Caco-2 (cell line): ENCODE measurements around the gene YPEL3. TPM values are rescaled to one million over a fixed set of nuclear protein-coding genes. Genes with fewer than 3 reads are reported as not detected.

ENCODE experiments used
- BruUV-seq: library from RNA; stranded (reverse); fragments of 400-500 nt; replicated peaks from 2 replicates; lab custom pipeline; 2021; lab: Mats Ljungman, UMichigan
- CTCF ChIA-PET: fragments of 300-600 bp; sonication (Branson Sonifier 250); formaldehyde crosslinking; loops from one replicate; lab custom pipeline; 2022; ENCODE audit warnings: antibody characterized with exemption; lab: Charles Lee
- POLR2A ChIA-PET: fragments of 300-600 bp; sonication (Branson Sonifier 250); formaldehyde crosslinking; loops from one replicate; lab custom pipeline; 2022; ENCODE audit warnings: antibody characterized with exemption; lab: Charles Lee
- DNase-seq, 2 experiments: peaks; one replicate each; pipeline versions ENCODE4 v3.0.0 to v3.0.0-alpha.2; 2020 to 2022
- H3K27me3 ChIP-seq: replicated peaks from 2 replicates; pipeline ENCODE4 v1.6.0; 2011; ENCODE audit warnings: low read length; ENCODE audit not compliant: control insufficient read depth, insufficient read depth
- H3K36me3 ChIP-seq: 2 replicates; pipeline ENCODE4 v1.5.1; 2011; ENCODE audit warnings: low read length; ENCODE audit not compliant: control insufficient read depth, insufficient read depth
- H3K4me1 ChIP-seq: fragments of 250-450 bp; sonication (Bioruptor Pico); 2 replicates; pipeline ENCODE4 v1.5.1; 2020; ENCODE audit warnings: mild to moderate bottlenecking
- H3K4me3 ChIP-seq: 2 replicates; pipeline ENCODE4 v1.5.1; 2011; ENCODE audit warnings: low read depth, mild to moderate bottlenecking, control low read depth, low read length
- H3K9me3 ChIP-seq: fragments of 250-450 bp; sonication (Bioruptor Pico); 2 replicates; pipeline ENCODE4 v1.5.1; 2020; ENCODE audit warnings: mild to moderate bottlenecking, moderate library complexity
- H3K27ac Mint-ChIP-seq: one replicate; pipeline ENCODE4 v1.8.0; 2022; ENCODE audit warnings: mixed read lengths; ENCODE audit not compliant: unreplicated experiment
- H3K27me3 Mint-ChIP-seq: one replicate; pipeline ENCODE4 v1.8.0; 2022; ENCODE audit warnings: mixed read lengths; ENCODE audit not compliant: insufficient read depth, unreplicated experiment
- H3K36me3 Mint-ChIP-seq: one replicate; pipeline ENCODE4 v1.8.0; 2022; ENCODE audit warnings: mild to moderate bottlenecking, mixed read lengths; ENCODE audit not compliant: insufficient read depth, unreplicated experiment
- H3K4me1 Mint-ChIP-seq: one replicate; pipeline ENCODE4 v1.8.0; 2022; ENCODE audit warnings: low read depth, mixed read lengths; ENCODE audit not compliant: unreplicated experiment
- H3K4me3 Mint-ChIP-seq: one replicate; pipeline ENCODE4 v1.8.0; 2022; ENCODE audit warnings: mild to moderate bottlenecking, moderate library complexity, mixed read lengths; ENCODE audit not compliant: unreplicated experiment
- H3K9me3 Mint-ChIP-seq: one replicate; pipeline ENCODE4 v1.8.0; 2022; ENCODE audit warnings: mixed read lengths; ENCODE audit not compliant: unreplicated experiment
- CTCF ChIP-seq, 2 experiments: fragments of 200-600 bp in 1 of 2; IDR thresholded peaks; 1 replicate in 1 of 2; 2 replicates in 1 of 2; pipeline versions ENCODE4 v1.5.1 to v1.8.0; 2011 to 2022; ENCODE audit warnings: antibody characterized with exemption in 1 of 2, control low read depth in 1 of 2, inconsistent platforms in 1 of 2, low read depth in 1 of 2, low read length in 1 of 2, mild to moderate bottlenecking in 1 of 2, moderate library complexity in 1 of 2; ENCODE audit not compliant: insufficient read depth in 1 of 2, severe bottlenecking in 1 of 2, unreplicated experiment in 1 of 2
- intact Hi-C: fragments of 100-400 bp; cut with micrococcal nuclease; formaldehyde crosslinking; loops from one replicate; pipeline ENCODE4 v1.10.0; 2022; ENCODE audit not compliant: unreplicated experiment
- total RNA-seq: library from RNA; stranded (reverse); gene quantifications from 2 replicates; pipeline ENCODE4 v1.2.3, GENCODE V29; 2022

Gene YPEL3
- total RNA-seq, 1 experiment from 2014 or later, result 26.3 TPM

- BruUV-seq, result no TSS peak
- Mint-ChIP-seq H3K4me1 (no peaks in the 10 kb centered on the region), H3K27ac (no peak overlapping the region), H3K36me3 (peaks cover 68% of the 10 kb centered on the region), H3K4me3 (no peak overlapping the region), H3K9me3 (no peaks in the 10 kb centered on the region), H3K27me3 (no peaks in the 10 kb centered on the region)
- no peak for TF ChIP-seq CTCF (IDR thresholded peaks at IDR 0.05; ENCODE audit: insufficient read depth in 1 of 2, low read depth in 1 of 2, low read length in 1 of 2, severe bottlenecking in 1 of 2, unreplicated experiment in 1 of 2)
- H3K4me3 ChIP-seq, result no peak overlapping the region
- H3K4me1 ChIP-seq, result no peaks in the 10 kb centered on the region
- intact Hi-C loops, result no loop called here
- no peaks in the 10 kb centered on the region for H3K9me3 ChIP-seq
- peaks cover 5% of the 10 kb centered on the region for H3K36me3 ChIP-seq
- CTCF ChIA-PET, result no interaction called here
- no peaks in the 10 kb centered on the region for H3K27me3 ChIP-seq
- POLR2A ChIA-PET, result no interaction called here
- DNase-seq, result no peak
These were observed 12.6 kb downstream of the YPEL3 start for GRCh38 chr16:30083216-30084055.

DNA sequence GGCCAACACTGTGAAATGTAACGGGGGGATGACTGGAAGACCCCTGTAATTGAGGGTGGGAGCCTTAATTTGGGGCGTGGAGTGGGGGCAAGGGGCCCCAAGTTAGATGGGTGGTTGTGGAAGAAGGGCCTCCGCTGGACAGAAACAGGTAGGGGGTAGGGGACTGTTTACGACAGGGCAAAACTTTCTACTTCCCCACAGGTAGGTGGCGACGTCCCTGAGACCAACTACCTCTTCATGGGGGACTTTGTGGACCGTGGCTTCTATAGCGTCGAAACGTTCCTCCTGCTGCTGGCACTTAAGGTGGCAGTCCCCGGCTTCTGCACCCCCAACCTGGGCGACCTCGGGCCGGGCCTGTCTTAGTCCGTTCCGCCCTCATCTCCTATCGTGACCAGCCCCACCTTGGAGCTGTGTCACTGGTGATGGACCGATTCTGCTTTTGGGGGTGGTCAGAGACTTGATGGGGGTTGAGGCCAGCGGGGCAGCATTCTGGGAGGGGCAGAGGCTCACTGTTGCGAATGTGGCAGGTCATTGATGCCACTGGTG lies 13.4 kb downstream of the YPEL3 start:
- DNase-seq, result no peak
- Histone ChIP-seq H3K9me3 (no peaks in the 10 kb centered on the region), H3K4me3 (no peak overlapping the region), H3K36me3 (peaks cover 6% of the 10 kb centered on the region), H3K4me1 (no peaks in the 10 kb centered on the region), H3K27me3 (no peaks in the 10 kb centered on the region)
- H3K4me3 Mint-ChIP-seq, result no peak overlapping the region
- ChIA-PET CTCF (no interaction called here), POLR2A (no interaction called here)
- H3K9me3 Mint-ChIP-seq, result no peaks in the 10 kb centered on the region
- intact Hi-C loops, result no loop called here
- H3K4me1 Mint-ChIP-seq, result no peaks in the 10 kb centered on the region
- peak; percentile 11 to 23 for TF ChIP-seq CTCF (IDR thresholded peaks at IDR 0.05; ENCODE audit: insufficient read depth in 1 of 2, low read depth in 1 of 2, low read length in 1 of 2, severe bottlenecking in 1 of 2, unreplicated experiment in 1 of 2)
- no peaks in the 10 kb centered on the region for H3K27me3 Mint-ChIP-seq
- peaks cover 68% of the 10 kb centered on the region for H3K36me3 Mint-ChIP-seq
- BruUV-seq, result no TSS peak
- H3K27ac Mint-ChIP-seq, result no peak overlapping the region

DNA sequence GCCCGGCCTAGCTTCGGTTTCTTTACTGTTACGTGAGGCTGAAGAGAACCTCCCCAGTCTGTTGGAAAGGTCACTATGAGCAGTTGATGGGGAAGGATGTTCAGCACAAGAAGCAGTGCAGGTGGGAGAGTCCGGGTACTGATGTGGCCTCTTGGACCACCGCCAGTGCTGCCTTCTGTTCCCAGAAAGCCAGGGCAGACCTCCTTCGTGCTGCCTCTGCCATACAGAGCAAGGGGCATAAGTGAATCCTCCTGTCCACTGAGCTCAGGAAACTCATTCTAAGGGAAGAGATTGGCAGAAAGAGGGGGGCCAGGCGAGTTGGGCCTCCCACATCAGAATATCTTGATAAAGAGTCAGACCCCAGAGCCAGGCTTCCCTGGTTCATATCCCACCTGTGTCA lies 16.5 kb downstream of the YPEL3 start:
- Mint-ChIP-seq H3K27ac (no peak overlapping the region), H3K27me3 (no peaks in the 10 kb centered on the region), H3K4me1 (peaks cover 12% of the 10 kb centered on the region), H3K36me3 (peaks cover 76% of the 10 kb centered on the region), H3K9me3 (no peaks in the 10 kb centered on the region), H3K4me3 (no peak overlapping the region)
- H3K4me1 ChIP-seq, result 0 out of 2 replicates have a peak, but pooled peaks cover 11% of the 10 kb centered on the region
- BruUV-seq, result no TSS peak
- H3K27me3 ChIP-seq, result no peaks in the 10 kb centered on the region
- no peaks in the 10 kb centered on the region for H3K9me3 ChIP-seq
- TF ChIP-seq CTCF (IDR thresholded peaks at IDR 0.05; ENCODE audit: insufficient read depth in 1 of 2, low read depth in 1 of 2, low read length in 1 of 2, severe bottlenecking in 1 of 2, unreplicated experiment in 1 of 2), result no peak
- POLR2A ChIA-PET, result interaction anchor here (0.6 kb wide), 1 partner anchor 367 kb away, joined by 3 read pairs; no protein-coding TSS in a partner anchor
- no peak overlapping the region for H3K4me3 ChIP-seq
- CTCF ChIA-PET, result no interaction called here
- intact Hi-C loops, result no loop called here
- DNase-seq, result no peak
- peaks cover 10% of the 10 kb centered on the region for H3K36me3 ChIP-seq
